HG02759 (cell line): ENCODE data around the gene TMEM272.
"Not testable (repeated sequence)": the region's sequence is repeated elsewhere in the genome, so short reads cannot be mapped to it uniquely, and the experiment has no call there.

Source experiments
- ATAC-seq: cut with Tn5 transposase; IDR thresholded peaks from one replicate; pipeline ENCODE4 v1.9.1; 2021; ENCODE audit warnings: mild to moderate bottlenecking, moderate library complexity; ENCODE audit not compliant: unreplicated experiment

Gene TMEM272

DNA sequence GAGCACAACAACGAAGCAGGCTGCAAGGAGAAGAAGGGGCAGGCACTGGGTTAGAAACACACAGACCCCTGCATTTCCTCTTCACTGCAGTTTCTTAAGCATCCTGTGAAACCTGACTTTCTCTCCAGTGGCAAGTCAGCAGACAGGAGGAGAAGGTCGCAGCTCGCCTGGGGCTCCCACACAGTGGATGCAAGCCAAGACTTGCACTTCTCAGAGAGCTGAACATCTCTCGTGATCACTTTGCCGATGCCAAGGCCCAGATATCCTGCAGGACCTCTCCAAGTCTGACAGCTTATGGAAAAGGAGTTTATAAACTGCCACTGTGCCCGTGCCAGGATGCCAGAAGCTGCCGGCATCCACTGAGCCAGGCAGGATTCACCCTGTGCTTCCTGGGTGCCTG lies 18.4 kb downstream of the TMEM272 start:
- ATAC-seq = no peak

DNA sequence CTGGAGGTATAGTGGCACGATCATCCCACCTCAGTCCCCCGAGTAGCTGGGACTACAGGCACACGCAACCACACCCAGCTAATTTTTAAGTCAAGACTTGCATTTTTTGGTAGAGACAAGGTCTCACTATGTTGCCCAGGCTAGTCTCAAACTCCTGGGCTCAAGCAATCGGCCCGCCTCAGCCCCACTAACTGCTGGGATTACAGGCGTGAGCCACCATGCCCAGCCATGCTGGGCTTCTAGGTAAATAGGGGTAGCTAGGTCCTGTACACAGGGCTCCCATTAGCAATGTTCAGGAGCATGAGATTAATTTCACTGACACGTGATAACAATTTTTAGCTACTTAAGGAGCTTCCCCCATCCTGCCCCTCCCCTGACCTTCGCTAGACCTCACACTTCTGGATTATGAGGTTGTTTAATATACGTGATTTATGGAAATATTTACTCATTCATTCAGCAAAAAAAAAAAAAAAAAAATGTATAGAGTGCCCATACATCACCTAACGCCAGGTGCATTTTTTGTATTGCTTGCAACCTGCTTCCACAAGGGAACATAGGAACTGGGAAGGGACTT lies 19.2 kb downstream of the TMEM272 start:
- no peak for ATAC-seq

DNA sequence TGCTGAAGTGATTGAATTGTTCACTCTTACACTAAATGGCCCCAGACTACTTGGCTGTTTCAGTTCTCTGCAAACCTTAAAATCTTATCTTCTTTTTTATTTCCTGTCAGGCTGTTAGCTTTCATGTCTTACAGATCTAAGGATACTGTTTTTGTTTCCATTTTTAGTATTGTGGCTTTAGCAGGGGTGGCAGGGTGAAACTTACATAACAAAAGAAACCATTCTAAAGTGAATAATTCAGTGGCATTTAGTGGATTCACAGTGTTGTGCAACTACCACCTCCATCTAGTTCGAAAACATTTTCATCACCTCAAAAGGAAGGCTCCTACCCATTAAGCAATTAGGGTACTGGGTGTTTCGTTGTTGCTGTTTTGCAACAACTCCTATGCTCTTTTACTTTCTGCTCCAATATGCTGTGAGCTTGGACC lies 19.8 kb downstream of the TMEM272 start:
- ATAC-seq = no peak

DNA sequence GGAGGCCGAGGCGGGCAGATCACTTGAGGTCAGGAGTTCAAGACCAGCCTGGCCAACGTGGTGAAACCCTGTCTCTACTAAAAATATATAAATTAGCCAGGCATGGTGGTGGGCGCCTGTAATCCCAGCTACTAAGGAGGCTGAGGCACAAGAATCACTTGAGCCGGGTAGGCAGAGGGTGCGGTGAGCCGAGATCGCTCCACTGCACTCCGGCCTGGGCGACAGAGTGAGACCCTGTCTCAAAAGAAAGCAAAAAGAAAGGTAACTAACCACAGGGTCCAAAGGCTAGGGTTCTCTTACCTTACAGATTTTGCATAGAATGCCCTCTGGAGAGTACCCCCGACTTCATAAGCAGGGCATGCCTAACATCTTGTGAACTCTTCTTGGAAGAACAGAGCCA lies 20.3 kb downstream of the TMEM272 start:
- ATAC-seq = not testable (repeated sequence)

DNA sequence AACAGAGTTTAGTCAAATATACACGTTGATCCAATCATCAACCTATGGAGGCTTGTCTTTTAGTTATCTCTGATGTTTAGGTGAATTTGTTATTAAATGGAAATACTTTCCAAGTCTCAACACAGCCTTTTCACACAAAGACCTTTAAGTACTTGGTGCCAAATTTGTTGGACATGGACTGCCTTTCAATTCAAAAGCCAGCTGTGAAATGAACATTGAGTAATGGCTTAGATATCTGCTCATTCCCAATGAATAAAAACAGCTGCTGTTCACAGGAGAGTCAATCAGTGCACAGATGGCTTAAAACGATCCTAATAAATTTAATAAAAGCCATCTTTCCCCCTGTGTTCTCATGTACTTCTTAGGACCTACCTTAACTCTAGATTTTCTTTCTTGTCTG lies 21.1 kb downstream of the TMEM272 start:
- no peak for ATAC-seq

DNA sequence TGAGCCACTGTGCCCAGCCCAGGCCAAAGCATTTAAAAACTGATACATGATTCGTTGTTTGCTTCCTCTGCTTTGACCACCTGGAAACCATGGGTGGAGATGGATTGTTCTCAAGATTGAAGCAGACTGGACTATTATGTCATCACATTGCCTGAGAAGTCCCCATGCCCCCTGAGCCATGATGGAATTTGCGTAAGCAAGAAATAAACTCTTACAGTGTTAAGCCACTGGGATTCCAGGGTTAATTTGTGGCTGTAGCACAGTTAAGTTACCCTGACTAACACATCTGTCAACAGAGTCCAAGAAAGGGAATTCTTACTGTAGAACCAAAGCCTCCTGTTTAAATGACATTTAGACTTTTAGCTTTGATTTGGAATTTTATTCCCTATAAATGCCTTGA lies 21.6 kb downstream of the TMEM272 start:
- ATAC-seq = no peak

DNA sequence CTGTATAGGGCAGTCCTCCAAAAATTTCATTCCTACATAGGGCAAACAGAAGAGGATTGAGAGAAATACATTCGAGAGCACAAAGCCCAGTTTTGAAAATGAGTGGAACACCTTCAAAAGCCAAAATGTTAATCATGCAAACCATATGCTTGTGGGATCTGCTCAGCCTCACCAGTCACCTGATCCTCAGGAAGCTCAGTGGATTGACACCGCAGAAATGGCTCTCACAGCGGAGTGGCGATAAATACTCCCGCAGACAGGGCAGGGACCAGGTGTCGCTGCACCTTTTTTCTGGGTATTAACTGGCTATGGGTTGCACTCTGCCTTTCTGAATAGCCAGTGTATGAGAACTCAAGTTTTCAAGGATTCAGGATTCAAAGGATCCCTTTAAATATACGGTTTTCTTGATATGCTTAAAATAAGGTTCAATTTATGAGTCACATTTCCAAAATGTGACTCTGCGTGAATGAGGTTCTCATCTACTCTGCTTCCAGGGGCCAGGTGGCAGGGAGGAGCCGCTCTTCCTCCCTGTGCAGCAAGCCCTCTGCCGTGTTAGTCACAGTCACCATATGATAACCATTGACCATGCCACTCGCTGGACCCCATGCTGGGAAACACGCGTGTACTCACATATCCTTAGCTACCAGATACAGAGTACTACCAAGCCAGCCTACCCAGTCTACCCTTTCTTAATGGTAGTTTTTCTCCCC lies 22.7 kb downstream of the TMEM272 start:
- ATAC-seq = no peak

DNA sequence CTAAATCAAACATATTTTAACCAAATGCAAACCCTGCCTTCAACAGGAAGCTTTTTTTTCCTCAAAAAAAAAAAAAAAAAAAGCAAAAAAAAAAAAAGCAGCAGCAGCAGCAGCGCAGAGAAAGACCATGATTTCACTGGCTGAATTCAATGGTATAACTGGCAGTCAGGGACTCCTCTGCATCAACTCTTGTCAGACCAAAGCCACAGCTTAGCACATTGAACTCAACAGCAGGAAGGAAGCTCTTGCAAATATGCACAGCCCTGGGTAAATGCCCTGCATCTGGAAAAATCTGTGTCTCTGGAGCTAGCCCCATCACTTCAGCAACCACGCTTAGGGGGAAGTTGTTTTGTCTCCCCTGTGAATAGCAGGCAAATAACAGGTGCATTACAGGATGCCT lies 23.4 kb downstream of the TMEM272 start:
- no peak for ATAC-seq

DNA sequence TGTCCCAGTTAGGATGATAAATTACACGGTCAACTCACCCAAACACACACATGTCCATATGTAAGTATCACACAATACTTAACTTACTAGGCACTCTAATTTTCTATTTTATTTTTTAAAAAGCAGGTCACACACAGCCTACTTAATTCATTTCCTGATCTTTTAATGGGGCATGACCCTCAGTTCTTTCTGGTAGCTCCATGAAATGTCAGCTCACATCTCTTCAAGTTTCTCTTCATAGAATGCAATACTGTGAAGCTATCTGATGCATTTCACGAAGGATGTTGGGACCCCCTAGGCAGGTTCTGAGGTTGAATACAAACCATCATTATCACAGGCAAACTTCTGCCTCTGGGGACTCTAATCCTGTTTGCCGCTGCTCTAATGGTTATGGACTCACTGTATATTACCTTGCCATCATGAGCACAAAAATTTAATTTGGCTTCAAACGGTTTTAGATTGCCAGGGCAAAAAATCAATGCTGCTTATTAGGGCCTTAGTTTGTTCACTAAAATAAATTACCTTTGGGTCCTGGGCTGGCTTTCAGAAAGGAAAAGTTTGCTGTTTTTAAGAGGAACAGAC lies 24.9 kb downstream of the TMEM272 start:
- no peak for ATAC-seq

DNA sequence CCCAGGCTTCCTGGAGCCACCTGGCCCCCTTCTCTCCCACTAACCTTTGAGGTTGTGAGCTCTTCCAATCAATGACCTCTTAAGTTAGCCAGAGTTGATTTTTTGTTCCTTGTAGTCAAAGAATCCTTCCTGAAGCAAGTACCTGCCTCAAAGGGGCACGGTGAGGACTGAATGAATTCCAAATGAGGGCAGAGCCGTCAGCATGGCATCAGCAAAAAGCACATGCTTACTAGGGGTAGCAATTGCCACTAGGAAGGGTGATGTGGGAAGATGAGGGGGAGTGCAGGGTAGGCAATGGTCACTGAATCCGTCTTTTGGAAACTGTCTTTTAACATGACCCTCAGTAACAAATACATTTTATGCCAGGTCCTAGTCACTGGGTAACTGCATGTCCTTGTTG lies 25.4 kb downstream of the TMEM272 start:
- no peak for ATAC-seq

DNA sequence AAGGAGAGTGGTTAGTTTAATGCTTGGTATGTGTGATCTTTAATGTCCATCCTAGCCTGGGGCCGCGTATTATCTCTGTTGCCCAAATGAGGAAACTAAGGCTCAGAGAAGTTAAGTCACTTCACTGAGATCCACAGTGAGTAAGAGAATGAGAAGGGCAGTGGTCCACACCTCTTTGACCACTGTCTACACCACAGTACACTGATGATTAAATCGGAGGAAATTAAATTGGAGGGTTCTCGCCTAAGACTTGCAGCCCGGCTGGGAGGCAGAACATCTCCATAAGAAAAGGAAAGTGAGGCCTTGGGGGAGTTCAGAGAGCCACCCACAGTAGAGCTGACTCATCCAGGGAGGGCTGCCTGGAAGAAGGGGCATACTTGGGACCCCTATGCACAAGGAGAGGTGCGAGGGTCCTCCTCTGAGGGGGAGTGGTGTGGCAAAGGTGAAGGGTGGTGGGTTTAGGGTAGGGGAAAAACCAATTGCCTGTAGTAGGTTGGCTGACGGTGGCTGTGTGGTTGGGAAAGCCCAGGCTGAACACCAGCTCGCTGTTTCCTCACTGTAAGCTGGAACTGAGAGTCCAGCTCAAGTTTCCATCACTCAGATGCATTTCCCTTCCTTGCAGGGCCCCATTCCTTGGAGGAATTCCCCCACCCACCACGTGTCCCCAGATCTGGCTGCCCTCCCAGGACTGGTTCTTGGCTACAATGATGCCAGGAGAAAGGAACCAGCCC lies 26.0 kb downstream of the TMEM272 start:
- no peak for ATAC-seq

DNA sequence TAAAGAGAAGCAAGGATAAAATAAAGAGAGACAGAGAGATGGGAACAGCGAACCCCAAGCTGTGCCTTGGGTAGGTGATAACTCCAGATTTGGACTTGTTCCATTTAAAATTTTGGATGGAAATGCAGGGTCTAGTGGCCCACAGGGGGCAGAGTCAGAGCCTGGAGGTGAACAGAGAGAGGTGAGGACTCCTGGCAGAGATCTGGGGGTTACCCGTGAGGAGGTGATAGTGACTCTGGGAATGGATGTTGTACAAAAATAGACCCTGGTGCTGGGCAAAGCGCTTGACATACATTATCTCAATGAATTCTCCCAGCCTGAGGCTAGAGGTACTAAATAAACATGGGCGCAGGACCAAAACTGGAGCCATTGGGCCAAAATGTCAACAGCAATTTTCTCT lies 26.7 kb downstream of the TMEM272 start:
- ATAC-seq = no peak

DNA sequence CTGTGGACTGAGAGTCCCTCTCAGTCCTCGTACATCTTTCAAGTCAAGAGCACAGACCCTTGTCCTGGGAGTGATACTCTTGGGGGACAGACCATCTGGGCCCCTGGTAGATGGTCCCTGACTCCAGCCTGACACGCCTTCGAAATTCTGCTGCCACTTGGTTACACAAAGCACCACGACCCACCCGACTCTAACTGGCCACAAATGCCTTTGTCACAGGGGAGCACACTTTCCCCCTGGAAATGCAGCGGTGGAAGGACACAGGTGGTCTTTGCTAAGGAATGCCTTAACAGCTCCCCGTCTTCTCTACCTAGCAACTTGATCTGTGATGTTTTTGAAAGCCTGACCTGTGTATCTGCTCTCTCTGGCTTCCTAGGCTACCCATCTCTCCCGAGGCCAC lies 27.3 kb downstream of the TMEM272 start:
- no peak for ATAC-seq

DNA sequence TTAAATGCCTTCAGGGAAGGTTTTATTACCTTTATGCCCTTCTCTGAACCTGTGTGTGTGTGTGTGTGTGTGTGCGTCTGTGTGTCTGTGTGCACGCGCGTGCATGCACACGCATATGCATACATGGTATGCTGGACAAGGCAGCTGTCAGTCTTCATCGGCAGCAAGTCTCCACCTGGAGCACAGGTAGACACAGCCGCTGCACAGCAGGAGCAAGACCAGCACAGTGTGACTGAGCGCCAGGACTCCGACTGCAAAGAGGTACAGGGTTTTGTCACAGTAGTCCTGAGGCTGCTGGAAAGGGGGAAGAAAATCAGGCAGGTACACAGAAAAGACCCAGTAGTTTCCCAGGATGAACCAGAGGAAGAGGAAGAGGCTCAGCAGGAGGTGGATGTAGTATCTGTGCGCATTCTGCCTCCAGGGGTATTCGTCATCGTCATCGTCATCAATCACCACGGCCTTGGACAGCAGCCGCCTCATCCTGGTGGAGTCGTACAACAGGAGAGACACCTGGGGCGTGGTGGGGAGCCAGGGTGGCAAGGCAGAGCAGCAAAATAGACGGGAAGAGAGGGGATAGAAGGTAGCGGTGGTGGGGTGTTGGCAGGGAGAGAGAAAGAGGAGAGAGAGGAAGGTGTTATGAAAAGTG lies 28.2 kb downstream of the TMEM272 start:
- no peak for ATAC-seq

DNA sequence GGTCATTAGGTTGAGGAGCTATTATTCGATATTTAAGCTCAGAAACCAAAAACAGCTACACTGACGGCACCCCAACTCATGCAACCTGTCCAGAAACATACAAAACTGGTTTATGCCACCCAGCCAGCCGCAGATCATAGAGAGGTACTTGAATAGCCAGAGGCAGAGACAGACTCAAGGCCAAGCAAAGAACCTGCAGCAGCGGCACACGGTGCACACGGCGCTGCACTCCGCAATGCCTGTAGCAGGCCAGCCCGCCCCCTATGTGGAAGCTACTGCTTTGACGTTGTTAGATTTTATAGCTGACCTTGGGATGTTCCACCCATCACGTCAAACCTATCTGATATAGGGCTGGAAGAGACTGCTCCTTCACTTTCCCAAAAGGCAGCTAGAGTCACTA lies 29.1 kb downstream of the TMEM272 start:
- ATAC-seq = no peak

DNA sequence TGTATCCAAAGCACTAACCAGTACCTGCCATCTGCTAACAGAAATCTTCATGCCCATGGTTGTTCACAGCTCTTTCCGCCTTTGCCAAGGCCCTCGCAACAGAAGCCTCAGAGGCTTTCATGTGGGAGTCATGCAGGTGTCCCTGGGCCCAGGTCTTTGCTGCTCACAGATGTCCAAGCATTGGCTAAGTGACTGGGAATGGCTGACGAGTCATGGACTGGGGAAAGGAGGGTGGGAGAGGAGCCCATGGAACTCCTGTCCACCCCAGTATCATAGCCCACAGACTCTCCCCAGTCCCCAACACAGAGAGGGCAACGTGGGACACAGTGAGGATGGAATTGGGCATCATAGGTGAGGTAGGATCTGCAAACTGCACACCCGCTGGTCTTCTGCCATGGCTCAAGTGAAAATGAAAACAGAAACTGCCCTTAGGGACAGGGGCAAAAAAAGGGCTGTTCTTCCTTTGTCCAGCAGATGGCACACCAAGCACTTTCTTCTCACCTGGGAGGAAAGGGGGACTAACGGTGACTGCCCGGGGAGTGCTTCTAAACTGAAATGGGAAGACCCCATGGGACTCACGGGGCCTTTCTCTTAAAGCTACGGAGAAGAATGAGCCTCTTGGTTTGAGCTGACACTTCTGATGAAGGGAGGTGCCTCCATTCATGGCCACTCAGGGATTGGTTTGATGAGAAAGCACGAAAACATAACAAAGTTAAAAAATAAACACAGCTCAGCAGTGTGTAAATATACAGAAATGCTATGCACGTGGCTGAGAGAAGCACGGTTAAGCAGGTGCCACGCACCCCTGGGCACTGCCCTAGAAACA lies 29.9 kb downstream of the TMEM272 start:
- ATAC-seq = peak; percentile 73

DNA sequence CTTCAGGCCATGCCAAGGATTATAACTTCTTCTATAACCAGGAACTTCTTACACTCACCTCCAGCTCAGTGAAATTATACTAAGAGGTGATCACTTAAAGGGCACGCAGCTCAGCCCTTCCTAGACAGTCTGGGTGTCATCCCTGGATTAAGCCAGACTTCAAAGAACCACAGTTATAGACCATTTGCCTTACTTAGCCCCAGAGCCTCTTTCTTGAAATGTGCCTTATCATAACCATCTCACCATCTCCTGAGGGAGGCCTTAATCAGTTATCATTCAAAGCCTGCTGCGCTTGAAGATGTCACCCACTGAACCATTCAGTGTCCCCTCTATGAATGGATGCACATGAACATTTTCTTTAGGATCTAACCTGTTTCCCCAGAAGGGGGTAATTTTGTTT lies 30.9 kb downstream of the TMEM272 start:
- no peak for ATAC-seq

DNA sequence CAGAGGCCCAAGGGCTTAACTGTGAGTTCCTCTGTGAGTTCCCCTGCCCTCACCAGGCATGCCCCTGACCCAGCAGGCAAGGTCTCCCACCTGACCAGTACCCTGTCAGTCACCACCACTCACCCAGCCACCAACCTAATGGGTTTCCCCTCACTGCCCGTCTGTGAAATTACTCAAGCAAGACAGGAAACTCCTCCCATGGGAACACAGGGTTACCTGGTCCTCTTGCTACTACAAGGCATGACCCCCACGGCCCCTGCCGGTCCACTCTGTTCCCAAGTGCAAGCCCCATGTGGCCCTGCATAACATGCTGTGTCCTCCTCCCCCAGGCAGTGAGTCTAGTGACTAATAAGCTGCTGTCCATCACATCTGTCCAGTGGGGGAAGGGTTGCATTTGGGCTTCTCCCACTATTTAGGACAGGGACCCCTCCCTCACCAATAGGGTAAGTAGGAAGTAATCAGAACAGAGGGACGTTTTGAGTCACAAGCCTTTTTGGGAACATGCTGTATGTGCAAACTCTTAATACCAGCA lies 33.0 kb downstream of the TMEM272 start:
- ATAC-seq = no peak

DNA sequence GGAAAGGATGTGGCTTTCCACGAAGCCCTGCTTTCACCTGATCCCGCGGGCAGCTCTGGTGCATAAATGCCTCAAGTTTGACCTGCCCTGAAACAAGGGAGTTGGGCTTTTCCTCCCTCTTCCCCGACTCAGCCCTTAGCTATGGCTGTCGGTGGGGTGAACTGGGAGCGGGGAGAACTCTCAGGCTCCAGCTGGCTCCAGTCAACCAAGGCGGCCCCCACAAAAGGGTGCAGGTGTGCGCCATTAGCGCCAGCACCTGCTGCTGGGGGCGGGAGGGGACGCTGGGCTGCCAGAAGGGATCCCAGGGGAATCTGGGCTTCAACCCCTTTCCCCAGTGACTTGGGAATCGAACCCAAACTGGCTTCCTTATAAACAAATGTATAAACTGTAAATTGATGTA lies 33.9 kb downstream of the TMEM272 start:
- no peak for ATAC-seq

DNA sequence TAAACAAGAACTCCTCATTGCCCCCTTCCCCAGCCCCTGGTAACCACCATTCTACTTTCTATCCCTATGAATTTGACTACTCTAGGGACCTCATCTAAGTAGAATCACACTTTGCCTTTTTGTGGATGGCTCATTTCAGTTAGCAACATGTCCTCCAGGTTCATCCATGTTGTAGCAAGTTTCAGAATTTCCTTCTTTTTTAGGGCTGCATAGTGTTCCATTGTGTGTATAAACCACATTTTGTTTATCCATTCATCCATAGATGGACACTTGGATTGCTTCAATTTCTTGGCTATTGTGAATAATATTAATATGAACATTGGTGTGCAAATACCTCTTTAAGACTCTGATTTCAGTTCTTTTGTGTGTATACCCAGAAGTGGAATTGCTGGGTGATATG lies 36.2 kb downstream of the TMEM272 start:
- ATAC-seq = no peak
